CD14-positive monocyte (primary cell): Measurements from ENCODE around the gene GABRQ. TPM values are rescaled to one million over a fixed set of nuclear protein-coding genes. Genes with fewer than 3 reads are reported as not detected.

Experiments
- DNase-seq, 3 donors: peaks; one replicate each; pipeline ENCODE4 v3.0.0-alpha.2; 2011 to 2022
- H2AFZ ChIP-seq: 2 replicates; pipeline ENCODE4 v1.6.0; 2012; ENCODE audit warnings: mild to moderate bottlenecking, low read depth, low read length, inconsistent platforms; ENCODE audit not compliant: insufficient read depth, poor library complexity, severe bottlenecking
- H3K27ac ChIP-seq, 2 donors: 1 replicate in 1 of 2; 2 replicates in 1 of 2; pipeline ENCODE4 v1.5.1; 2012 to 2013; ENCODE audit warnings: low read length in 2 of 2, control low read depth in 1 of 2, inconsistent platforms in 1 of 2, low read depth in 1 of 2, mild to moderate bottlenecking in 1 of 2
- H3K27me3 ChIP-seq, 2 donors: one replicate each; pipeline versions ENCODE4 v1.6.0 to v1.6.1; 2011 to 2013; ENCODE audit warnings: low read length in 2 of 2; ENCODE audit not compliant: control insufficient read depth in 2 of 2, insufficient read depth in 2 of 2
- H3K36me3 ChIP-seq, 2 donors: replicated peaks in 1 of 2; 1 replicate in 1 of 2; 2 replicates in 1 of 2; pipeline versions ENCODE4 v1.5.1 to v1.6.1; 2012 to 2013; ENCODE audit warnings: low read length in 2 of 2, control low read depth in 1 of 2, inconsistent platforms in 1 of 2, mild to moderate bottlenecking in 1 of 2; ENCODE audit not compliant: insufficient read depth in 2 of 2, control insufficient read depth in 1 of 2
- H3K4me1 ChIP-seq, 2 donors: 1 replicate in 1 of 2; 2 replicates in 1 of 2; pipeline versions ENCODE4 v1.5.1 to v1.6.1; 2012 to 2013; ENCODE audit warnings: low read length in 2 of 2, control low read depth in 1 of 2, inconsistent platforms in 1 of 2, mild to moderate bottlenecking in 1 of 2, moderate library complexity in 1 of 2; ENCODE audit not compliant: insufficient read depth in 2 of 2, control insufficient read depth in 1 of 2
- H3K4me2 ChIP-seq: replicated peaks from 2 replicates; pipeline ENCODE3; 2012; ENCODE audit warnings: low read length, moderate library complexity, mild to moderate bottlenecking; ENCODE audit not compliant: poor library complexity, severe bottlenecking; ENCODE audit errors: extremely low read depth
- H3K4me3 ChIP-seq, 3 experiments: fragments of 200-600 bp in 1 of 3; sonication (generic) in 1 of 3; replicated peaks in 1 of 3; 1 replicate in 2 of 3; 2 replicates in 1 of 3; pipeline ENCODE4 v1.5.1; 2011 to 2013; ENCODE audit warnings: low read length in 3 of 3, mild to moderate bottlenecking in 3 of 3, control low read depth in 2 of 3, low read depth in 2 of 3, inconsistent platforms in 1 of 3, moderate library complexity in 1 of 3
- H3K79me2 ChIP-seq: 2 replicates; pipeline ENCODE4 v1.6.0; 2012; ENCODE audit warnings: mild to moderate bottlenecking, control low read depth, inconsistent platforms, low read length, moderate library complexity; ENCODE audit not compliant: insufficient read depth
- H3K9ac ChIP-seq: 2 replicates; pipeline ENCODE4 v1.6.0; 2017; ENCODE audit warnings: low read length, mild to moderate bottlenecking; ENCODE audit not compliant: insufficient read depth, poor library complexity, severe bottlenecking
- H3K9me3 ChIP-seq, 2 donors: replicated peaks in 1 of 2; 1 replicate in 1 of 2; 2 replicates in 1 of 2; pipeline versions ENCODE4 v1.5.1 to v1.6.1; 2012 to 2013; ENCODE audit warnings: low read length in 2 of 2, control low read depth in 1 of 2; ENCODE audit not compliant: control insufficient read depth in 1 of 2, insufficient read depth in 1 of 2
- H4K20me1 ChIP-seq: 2 replicates; pipeline ENCODE4 v1.6.0; 2012; ENCODE audit warnings: mild to moderate bottlenecking, low read length, control low read depth, moderate library complexity; ENCODE audit not compliant: insufficient read depth
- H3K27ac Mint-ChIP-seq, 7 donors: one replicate each; pipeline ENCODE4 v1.8.0; 2020; ENCODE audit warnings: mild to moderate bottlenecking in 7 of 7, mixed read lengths in 7 of 7, moderate library complexity in 6 of 7, inconsistent platforms in 2 of 7
- H3K27me3 Mint-ChIP-seq, 3 donors: one replicate each; pipeline ENCODE4 v1.8.0; 2021 to 2022; ENCODE audit warnings: low read depth in 3 of 3, mild to moderate bottlenecking in 3 of 3, mixed read lengths in 3 of 3, moderate library complexity in 3 of 3, inconsistent platforms in 1 of 3
- H3K36me3 Mint-ChIP-seq, 2 donors: one replicate each; pipeline ENCODE4 v1.8.0; 2020; ENCODE audit warnings: mixed read lengths in 2 of 2, inconsistent platforms in 1 of 2, mild to moderate bottlenecking in 1 of 2
- H3K4me1 Mint-ChIP-seq: one replicate; pipeline ENCODE4 v1.8.0; 2020; ENCODE audit warnings: mild to moderate bottlenecking, mixed read lengths
- H3K4me3 Mint-ChIP-seq, 2 donors: one replicate each; pipeline ENCODE4 v1.8.0; 2020; ENCODE audit warnings: mild to moderate bottlenecking in 2 of 2, mixed read lengths in 2 of 2, moderate library complexity in 1 of 2
- H3K9me3 Mint-ChIP-seq, 7 donors: one replicate each; pipeline ENCODE4 v1.8.0; 2020 to 2022; ENCODE audit warnings: mixed read lengths in 7 of 7, mild to moderate bottlenecking in 6 of 7, moderate library complexity in 6 of 7, inconsistent platforms in 2 of 7
- WGBS: methylation state at CpG from one replicate; pipeline ENCODE4 v1.1.5; 2013; ENCODE audit warnings: missing lambda C conversion rate; ENCODE audit not compliant: insufficient coverage; 5-methylcytosine and 5-hydroxymethylcytosine counted together
- intact Hi-C, 2 donors: fragments of 100-400 bp; cut with micrococcal nuclease; formaldehyde crosslinking; loops; one replicate each; pipeline versions ENCODE4 v1.15.0 to v1.15.1; 2023
- polyA plus RNA-seq, 3 donors: library from polyadenylated mRNA; depleted of rRNA in 1 of 3; unstranded in 2 of 3; stranded (reverse) in 1 of 3; fragments of 300-500 nt in 2 of 3; fragments of >200 nt in 1 of 3; fragmentation: Illumina TruSeq in 2 of 3; gene quantifications; 1 replicate in 2 of 3; 2 replicates in 1 of 3; pipeline ENCODE4 v1.2.3, GENCODE V29; 2012 to 2021
- TF ChIP-seq, protein P1 (sequence below): fragments of 200-600 bp; IDR thresholded peaks from one replicate; pipeline ENCODE4 v1.8.0; 2022; ENCODE audit warnings: antibody characterized with exemption, mild to moderate bottlenecking

The GABRQ gene
- polyA plus RNA-seq, 3 donors: not detected

- H3K36me3 ChIP-seq: no peaks in the 10 kb centered on the region
- WGBS: no CpG with 5 or more reads among the region's 5 CpGs
These were observed 36.7 kb upstream of the GABRQ start for GRCh38 chrX:152600853-152601633.

GRCh38 chrX:152601848-152602616, 35.7 kb upstream of the GABRQ start:
- H3K4me3 Mint-ChIP-seq: no peak overlapping the region
- DNase-seq: no peak
- H3K36me3 ChIP-seq: no peaks in the 10 kb centered on the region
- no peaks in the 10 kb centered on the region for H3K9me3 ChIP-seq
- H3K27ac ChIP-seq: no peak overlapping the region
- no peak overlapping the region for H3K4me2 ChIP-seq
- H3K79me2 ChIP-seq: no peaks in the 10 kb centered on the region
- peaks cover 0 to 5% (median 0%) of the 10 kb centered on the region in 7 donors for H3K9me3 Mint-ChIP-seq
- TF ChIP-seq, protein P1, sequence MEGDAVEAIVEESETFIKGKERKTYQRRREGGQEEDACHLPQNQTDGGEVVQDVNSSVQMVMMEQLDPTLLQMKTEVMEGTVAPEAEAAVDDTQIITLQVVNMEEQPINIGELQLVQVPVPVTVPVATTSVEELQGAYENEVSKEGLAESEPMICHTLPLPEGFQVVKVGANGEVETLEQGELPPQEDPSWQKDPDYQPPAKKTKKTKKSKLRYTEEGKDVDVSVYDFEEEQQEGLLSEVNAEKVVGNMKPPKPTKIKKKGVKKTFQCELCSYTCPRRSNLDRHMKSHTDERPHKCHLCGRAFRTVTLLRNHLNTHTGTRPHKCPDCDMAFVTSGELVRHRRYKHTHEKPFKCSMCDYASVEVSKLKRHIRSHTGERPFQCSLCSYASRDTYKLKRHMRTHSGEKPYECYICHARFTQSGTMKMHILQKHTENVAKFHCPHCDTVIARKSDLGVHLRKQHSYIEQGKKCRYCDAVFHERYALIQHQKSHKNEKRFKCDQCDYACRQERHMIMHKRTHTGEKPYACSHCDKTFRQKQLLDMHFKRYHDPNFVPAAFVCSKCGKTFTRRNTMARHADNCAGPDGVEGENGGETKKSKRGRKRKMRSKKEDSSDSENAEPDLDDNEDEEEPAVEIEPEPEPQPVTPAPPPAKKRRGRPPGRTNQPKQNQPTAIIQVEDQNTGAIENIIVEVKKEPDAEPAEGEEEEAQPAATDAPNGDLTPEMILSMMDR: no peak
- no peaks in the 10 kb centered on the region for H3K4me1 ChIP-seq
- H3K27ac Mint-ChIP-seq: peak overlapping the region in 1 of 7 donors; percentile 59
- H4K20me1 ChIP-seq: no peaks in the 10 kb centered on the region
- WGBS: 80% methylated on average over 1 of the region's 6 CpGs
- peaks cover 0 to 3% (median under 1%) of the 10 kb centered on the region in 3 donors for H3K27me3 Mint-ChIP-seq
- H3K9ac ChIP-seq: no peak overlapping the region
- H3K4me1 Mint-ChIP-seq: no peaks in the 10 kb centered on the region
- no peaks in the 10 kb centered on the region for H3K36me3 Mint-ChIP-seq
- H3K4me3 ChIP-seq: no peak overlapping the region
- H3K27me3 ChIP-seq: no peaks in the 10 kb centered on the region
- intact Hi-C loops: no loop called here
- no peak overlapping the region for H2AFZ ChIP-seq

More at GRCh38 chrX:152600853-152601633, 36.7 kb upstream of the GABRQ start:
- Histone ChIP-seq H3K4me2 (no peak overlapping the region), H3K79me2 (no peaks in the 10 kb centered on the region), H3K27me3 (no peaks in the 10 kb centered on the region), H2AFZ (no peak overlapping the region), H4K20me1 (no peaks in the 10 kb centered on the region), H3K4me1 (no peaks in the 10 kb centered on the region), H3K9me3 (no peaks in the 10 kb centered on the region), H3K4me3 (no peak overlapping the region), H3K27ac (no peak overlapping the region), H3K9ac (no peak overlapping the region)
- peaks cover 0 to 5% (median 0%) of the 10 kb centered on the region in 7 donors for H3K9me3 Mint-ChIP-seq
- no peaks in the 10 kb centered on the region for H3K36me3 Mint-ChIP-seq
- intact Hi-C loops: no loop called here
- no peaks in the 10 kb centered on the region for H3K4me1 Mint-ChIP-seq
- TF ChIP-seq, protein P1: no peak
- H3K27me3 Mint-ChIP-seq: peaks cover 0 to 3% (median 0%) of the 10 kb centered on the region in 3 donors
- DNase-seq: no peak
- no peak overlapping the region for H3K4me3 Mint-ChIP-seq
- H3K27ac Mint-ChIP-seq: no peak overlapping the region
